HG03342 (cell line): ENCODE results near the gene CHMP6.
"Not testable (repeated sequence)": the region's sequence is repeated elsewhere in the genome, so short reads cannot be mapped to it uniquely, and the experiment has no call there.

ENCODE experiments used
- ATAC-seq: cut with Tn5 transposase; IDR thresholded peaks from one replicate; pipeline ENCODE4 v1.9.1; 2021; ENCODE audit warnings: mild to moderate bottlenecking, moderate library complexity; ENCODE audit not compliant: unreplicated experiment

Gene CHMP6

DNA sequence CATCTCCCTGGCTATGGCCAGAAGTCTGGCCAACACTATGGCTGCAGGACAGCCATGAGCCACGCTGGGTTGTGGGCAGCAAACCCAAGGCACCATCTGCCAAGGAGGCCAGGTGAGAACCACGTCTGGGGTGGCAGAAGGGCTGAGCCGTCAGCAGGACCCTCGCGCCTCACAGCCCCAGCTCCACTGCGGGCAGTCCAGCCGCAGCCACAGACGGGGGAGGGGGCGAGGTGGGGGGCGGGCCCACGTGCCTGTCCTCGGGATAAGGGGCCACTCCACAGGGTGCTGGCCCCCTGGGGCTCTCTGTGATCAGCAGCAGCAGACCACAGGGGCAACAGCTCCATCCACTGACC, 36.8 kb downstream of the CHMP6 start:
- ATAC-seq, result no peak

DNA sequence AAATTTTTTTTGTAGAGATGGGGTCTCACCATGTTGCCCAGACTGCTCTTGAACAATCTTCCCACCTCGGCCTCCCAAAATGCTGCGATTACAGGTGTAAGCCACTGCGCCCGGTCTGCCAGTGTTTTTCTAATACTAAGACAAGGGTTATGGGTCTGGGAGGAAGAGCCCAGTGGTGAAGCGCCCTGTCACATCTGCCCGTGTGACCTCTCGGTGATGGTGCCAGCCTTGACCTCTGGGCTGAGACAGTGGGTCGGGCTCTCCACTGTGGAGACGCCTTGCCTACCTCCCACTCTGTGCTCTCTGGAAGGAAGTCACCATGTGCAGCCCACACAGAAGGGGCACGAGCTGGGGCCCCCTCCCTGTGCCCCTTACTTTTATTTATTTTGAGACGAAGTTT, 38.2 kb downstream of the CHMP6 start:
- ATAC-seq, result no peak

DNA sequence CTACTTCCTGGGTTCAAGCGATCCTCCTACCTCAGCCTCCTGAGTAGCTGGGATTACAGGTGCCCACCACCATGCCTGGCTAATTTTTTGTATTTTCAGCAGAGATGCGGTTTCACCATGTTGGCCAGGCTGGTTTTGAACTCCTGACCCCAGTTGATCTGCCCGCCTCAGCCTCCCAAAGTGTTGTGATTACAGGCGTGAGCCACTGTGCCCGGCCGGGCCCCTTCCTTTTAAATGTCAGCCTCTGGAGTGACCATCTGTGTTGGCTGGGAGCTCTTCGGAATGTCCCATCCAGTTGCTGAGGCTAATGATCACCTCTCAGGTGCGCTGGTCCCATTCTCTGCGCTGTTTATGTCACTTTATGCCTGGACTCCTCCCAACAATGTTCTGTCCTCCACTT, 38.7 kb downstream of the CHMP6 start:
- not testable (repeated sequence) for ATAC-seq

DNA sequence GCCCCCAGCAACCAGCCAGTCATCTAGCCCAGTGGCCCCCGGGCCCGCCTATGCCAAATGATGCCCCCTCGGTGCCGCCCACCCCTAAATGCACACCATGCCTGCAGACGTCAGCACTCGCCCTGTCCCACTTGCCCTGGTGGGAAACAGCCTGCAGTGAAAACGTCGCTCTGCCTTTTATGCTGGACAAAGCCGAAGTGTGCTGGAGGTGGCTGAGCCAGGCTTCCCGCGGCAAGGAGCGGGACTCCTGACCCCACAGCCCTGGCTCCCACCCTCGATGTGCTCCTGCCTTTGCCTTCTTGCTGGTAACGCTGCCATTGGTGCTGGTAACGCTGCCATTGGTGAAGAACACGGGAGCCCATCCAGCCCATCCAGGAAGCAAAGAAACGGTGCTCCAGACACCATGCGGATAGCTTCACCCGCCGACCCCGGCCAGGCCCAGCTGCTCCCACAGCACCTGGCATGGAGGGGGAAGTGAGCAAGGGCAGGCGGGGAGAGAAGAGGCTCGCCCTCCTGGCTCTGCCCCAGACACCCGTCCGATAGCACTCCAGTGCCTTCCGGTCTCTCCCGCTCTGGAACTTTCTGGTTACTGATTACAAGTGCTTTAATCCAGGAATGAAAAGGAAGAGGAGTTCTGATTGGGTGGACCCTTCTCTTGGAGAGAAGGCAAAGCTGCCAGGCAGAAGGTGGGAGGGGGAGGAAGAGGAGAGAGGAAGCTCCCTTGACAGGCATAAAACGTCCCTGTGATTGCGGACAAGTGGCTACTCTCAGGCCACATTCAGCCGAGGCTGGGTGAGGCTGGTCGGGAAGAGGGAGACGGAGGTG, 39.3 kb downstream of the CHMP6 start:
- ATAC-seq, result no peak

DNA sequence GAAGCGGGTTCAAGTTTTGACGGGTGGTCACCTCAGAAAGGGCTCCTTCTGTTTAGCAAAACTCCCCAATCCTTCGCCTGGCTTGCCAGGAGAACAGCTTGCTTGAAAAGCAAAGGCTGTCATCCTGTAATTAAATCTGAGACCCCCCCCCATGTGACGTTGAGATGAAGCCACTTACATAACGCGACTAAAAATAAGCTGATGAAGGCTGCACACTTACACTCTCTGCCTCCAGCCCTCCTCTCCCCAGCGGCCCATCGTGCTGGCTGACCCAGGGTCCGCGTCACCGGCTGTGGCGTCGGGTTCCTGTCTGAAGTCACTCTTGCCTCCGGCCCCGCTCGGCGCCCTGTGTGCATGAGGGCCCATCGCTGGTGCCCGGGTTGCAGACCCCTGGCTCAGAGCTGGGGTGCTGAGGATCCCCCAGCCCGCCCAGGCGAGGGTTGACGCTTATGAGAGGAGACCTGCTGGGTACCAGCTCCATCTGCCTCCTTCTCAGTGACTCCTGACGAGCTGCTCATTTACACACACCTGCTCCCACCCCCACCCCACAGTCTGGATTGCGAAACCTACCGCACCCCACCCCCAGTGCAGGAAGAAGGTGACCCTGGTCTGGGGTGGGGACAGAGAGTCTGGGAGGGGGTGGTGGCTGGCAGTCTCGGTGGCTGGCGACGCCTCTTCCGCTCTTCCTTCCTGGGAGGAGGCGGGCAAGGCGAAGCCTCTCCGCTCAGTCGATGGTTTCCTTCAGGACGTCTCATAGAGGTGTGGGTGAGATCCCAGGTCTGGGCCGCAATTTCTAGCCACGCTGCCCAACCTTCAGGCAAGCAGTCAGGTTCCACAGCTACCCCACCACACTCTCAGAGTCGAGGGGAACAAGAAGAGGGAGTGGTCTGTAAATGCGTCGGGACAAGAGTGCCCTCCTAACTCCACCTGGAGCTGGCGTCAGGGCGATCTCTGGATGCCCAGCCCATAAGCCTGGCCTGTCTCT, 40.2 kb downstream of the CHMP6 start:
- ATAC-seq, result no peak

DNA sequence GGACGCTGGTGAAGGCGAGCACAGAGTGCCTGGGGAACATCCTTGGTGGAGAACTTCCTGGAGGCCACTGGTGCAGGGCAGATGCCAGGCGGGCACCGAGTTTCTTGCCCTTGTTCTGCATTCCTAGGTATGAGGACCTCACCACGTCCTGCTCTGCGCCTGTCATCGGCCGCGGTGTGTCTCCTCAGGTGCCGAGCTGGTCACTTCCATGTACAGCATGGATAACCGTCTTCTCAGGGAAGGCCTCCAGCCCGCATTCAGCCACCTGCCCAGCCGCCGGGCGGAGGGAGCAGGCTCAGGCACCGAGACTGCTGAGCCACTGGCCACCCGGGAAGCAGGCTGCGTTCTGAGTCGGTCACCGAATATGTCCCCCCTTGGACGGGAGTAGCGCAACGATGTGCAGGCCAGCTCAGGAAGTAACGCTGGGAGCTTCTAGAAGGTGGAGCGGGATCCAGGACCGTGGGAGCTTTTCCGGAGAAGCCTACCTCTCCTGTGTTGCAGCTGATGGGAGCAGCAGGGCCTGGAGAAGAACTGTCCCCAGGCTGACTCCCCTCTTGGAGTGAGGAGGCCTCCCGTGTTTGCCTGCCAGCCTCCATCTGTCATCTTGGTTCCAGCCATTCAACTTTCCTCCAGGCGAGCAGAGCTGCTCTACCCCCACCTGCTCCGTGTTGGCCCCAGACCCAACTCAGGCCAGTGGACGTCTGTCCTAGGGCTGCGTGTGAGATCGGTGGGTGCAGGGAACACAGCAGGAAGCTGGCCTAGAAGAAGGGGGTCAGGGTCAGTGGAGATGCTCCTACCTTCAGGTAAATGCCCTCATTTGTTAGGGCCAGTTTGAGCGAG, 41.2 kb downstream of the CHMP6 start:
- no peak for ATAC-seq

DNA sequence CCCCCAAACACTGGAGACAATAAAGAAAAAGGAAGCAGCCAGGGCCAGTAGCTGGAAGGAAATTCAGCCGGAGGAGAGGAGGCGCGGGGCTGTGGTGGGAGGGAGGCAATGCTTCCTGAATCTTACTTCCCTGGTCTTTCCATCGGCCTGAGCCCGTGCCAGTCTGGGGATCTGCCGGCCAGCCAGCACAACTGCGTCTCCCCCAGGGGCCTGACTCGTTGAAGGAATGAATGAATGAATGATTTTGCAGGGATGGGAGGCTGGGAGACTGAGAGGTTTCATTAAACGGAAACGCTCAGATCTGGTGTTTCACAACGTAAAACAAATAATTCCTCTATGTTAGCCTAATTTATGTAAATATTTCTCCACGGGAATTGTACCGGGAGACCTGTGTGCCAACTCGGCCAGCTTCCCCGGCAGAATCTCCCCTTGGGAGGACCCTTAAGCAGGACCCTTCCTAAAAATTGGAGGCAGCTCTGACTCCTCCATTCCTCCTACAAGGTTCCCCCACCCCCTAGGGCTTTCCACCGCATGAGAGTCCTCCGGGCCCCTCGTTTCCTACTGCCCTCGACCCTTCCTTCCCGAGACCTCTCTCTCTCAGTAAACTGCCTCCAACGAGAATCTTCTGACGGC, 42.0 kb downstream of the CHMP6 start:
- ATAC-seq, result no peak

DNA sequence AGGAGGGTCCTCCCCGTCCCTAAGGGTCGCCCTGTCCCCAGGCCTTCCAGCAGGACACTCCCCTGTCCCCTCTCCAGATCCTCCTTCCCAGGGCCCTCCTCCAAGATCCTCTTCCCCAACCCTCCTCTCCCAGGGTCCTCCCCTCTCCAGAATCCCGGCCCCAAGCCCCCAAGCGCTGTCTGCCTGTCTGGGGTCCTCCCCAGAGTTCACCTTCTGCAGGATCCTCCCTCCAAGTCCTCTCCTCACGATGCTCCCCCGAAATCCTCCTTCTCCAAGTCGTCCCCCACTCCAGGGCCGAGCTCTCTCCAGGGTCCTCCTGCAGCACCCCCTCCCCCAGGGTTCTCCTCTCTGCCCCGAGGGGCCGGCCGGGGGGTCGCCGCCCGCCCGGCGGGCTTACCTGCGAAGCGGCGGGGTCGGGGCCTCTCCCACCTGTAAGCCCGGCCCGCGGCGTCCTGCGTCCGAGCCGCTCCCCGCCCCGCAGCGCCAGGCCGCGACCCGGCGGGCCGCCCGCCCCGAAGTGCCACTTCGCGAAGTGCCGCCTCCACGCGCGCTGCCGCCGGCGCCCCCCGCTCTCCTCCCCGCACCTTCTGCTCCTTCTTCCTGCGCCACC, 42.6 kb downstream of the CHMP6 start:
- ATAC-seq, result no peak

DNA sequence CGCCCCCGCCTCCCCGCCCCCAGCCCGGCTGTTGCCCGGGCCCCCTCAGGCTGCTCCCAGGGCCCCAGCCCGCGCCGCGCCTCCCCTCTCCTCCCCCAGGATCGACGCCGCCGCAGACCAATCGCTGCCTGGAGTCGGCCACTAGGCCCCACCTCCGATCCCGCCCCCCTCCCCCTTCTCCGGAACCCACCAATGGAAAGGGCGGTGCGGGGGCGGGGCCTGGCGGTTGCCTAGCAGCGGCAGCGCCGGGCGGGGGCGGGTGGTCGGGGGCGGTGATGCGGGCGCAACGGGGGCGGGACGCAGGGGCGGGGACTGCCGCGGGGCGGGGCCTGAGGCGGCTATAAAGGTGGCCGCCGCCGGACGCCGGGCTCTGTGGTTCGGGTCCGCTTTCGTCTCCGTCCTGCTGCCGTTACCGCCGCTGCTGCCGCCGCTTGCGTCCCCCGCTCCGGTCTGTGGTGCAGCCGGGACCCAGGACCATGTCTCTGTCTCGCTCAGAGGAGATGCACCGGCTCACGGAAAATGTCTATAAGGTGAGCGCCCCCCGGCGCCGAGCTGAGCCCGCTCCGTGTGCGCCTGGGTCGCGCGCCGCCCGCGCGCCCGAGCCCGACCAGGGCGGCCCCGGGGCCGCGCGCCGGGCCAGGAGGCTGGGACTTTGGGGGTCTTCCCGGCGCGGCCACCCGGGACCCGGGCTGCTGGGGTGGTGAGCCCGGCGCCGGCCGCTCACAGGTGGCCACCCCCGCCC, 43.3 kb downstream of the CHMP6 start, which contains the start of gene BAIAP2:
BAIAP2 (plus strand) TSS at position 373 of the 742 bp plus-strand sequence; CDS start at position 477, 104 bp downstream.
- peak; percentile 56 for ATAC-seq

DNA sequence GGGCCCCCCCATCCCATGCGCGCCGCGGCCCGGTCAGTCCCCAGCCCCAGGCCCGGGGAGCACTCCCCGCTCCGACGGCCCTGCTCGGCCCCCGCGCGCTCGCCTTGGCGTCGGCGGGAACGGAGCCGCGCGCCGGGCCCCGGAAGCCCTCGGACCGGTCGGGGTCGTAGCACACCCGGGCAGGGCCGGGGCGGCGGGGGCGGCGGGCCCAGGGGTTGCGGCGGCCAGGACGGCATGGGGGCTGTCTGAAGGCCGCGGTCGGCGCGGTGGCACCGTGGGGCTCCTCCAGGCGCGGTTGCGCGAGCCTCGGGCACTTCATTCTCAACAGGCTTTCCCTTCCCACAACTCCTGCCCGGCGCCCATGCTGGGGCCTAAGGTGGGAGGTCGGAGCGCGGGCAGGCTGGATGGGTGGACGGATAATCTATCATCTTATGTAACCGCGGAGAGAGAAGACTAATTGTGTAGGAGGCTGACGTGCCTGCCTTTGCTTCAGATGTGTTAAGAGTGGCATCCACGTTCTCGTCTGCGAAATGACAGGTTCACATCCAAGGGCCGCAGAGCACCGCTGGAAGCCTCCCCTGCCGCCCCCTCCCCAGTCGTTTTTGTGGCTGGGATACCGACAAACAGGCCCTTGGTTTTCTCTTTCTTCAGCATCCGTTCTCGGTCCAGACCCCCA, 44.0 kb downstream of the CHMP6 start:
- ATAC-seq, result no peak

DNA sequence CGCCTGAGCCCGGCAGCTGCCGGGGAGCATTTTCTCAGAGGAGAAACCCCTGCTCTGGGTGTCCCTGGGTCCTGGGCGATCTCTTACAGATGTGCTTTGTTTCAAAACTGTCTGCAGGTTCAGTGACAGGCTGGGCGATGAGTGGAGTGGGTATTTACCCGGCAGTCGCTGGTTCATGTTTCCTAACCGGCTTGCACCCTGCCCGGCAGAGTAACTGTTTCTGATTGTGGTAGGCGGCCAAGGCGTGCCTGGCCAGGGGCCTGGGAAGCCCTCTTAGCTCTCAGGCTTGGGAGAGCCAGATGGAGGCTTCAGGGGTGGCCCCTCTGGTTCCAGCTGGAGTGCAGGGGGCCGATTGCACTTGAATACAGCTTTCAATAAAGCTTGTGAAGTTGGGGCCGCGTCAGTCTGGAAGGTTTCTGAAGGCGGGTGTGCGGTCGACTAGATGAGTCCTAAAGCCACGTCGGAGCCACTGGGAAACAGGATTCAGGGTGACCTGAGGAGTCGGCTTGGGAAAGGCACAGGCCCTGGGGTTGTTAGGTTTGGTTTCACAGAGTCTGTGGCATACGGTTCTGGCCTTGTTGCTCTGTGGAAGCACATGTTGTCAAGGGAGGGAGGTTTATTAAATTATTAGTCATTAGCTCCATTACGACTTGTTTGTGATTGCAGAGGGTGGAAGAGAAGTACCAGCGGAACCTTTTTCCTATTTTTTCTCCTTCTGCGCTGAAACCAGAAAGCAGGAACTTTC, 44.7 kb downstream of the CHMP6 start:
- ATAC-seq, result no peak

DNA sequence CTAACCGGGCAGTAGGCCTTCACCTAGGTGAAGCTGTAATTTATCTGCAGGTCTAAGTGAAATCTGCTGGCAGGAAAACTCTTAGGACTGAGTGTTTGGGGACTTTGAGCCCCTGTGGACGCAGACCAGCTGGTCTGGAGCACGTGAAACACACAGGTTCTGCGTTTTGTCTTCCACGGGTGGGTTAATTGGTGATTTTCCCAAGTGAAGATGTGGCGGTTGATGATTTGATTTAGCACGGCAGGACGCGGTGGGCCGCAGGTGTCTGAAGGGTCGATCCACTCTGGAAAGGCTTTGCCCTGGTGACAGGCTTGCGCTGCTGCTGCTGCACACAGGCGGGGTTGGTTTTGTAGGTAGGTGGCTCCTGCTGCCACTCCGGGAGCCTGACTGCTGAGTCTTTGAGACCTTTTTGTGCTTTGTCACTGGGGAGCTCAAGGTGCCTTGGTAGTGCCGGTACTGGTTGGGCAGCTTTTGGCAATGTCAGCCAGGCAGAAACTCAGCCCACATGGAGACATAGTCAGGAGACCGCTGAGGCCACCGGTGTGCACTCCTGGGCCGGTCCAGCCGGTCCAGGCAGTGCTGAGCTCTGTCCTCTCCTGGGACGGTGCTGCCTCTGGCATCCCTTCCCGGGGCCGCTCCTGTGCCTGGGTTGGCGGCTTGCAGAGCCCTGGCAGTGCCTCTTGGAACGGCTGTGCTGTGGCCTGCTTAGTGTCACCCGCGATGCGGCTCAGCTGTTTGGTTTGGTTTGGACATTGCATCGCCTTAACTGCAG, 45.6 kb downstream of the CHMP6 start:
- ATAC-seq, result no peak

DNA sequence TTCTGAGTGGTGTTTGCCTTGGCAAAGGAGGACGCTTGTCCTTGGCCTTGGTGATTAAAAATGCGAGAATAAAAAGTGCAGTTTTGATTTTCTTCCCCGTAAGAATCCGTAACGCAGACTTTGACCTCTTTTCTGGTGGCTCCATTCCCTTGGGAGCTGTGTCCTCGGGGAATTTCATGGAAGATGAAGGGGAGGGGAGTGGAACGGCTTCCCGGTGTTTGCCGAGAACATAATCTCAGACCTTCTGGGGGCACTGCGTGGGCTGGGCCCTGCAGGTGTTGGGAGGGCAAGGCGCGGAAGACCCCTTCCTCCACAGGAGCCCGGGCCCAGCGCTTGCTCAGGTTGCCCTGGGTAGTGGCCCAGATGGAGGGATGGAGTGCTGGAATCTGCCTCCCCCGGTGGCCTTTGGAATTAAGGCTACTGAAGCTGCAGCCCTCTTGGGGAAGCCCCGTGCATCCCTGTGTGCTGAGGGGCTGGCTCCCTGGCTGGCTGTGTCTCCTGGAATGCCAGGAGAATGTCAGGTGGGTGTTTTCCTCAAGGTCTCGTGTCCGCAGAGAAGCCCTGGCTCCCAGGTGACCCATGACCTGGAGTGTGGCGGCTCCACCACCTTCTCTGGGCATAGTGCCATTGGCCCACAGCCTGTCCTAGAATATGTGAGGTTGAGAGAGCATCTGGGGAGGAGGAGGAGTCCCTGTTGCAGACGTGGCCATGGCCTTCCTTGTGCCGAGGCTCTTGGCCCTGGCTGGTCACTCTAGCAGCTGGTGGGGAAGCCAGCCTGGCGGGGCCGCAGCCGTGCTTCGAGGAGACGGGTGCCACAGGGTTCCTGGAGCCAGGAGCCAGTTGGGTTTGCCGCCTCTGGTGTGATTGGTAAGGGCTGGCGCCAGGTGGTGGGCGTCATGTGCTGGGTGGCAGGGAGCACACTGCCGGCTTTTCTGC, 46.4 kb downstream of the CHMP6 start:
- no peak for ATAC-seq

DNA sequence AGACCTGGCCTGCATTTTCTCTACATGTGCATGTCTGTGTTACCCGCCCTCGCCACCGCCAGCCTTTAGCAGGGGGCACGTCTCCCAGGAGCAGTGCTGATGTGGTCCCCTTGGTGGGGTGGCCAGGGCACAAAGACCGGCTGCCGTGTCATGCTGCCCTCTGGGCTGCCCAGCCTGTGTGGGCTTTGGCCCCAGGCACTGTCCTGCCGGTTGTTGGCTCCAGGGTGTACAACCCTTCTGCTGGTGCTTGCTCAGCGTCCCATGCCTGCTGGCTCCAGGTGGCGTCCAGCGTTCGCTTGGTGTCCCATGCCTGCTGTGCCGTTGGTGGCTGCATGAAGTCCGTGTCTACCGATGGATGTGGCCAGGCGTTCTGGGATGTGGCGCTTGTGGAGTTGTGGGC, 47.5 kb downstream of the CHMP6 start:
- no peak for ATAC-seq

DNA sequence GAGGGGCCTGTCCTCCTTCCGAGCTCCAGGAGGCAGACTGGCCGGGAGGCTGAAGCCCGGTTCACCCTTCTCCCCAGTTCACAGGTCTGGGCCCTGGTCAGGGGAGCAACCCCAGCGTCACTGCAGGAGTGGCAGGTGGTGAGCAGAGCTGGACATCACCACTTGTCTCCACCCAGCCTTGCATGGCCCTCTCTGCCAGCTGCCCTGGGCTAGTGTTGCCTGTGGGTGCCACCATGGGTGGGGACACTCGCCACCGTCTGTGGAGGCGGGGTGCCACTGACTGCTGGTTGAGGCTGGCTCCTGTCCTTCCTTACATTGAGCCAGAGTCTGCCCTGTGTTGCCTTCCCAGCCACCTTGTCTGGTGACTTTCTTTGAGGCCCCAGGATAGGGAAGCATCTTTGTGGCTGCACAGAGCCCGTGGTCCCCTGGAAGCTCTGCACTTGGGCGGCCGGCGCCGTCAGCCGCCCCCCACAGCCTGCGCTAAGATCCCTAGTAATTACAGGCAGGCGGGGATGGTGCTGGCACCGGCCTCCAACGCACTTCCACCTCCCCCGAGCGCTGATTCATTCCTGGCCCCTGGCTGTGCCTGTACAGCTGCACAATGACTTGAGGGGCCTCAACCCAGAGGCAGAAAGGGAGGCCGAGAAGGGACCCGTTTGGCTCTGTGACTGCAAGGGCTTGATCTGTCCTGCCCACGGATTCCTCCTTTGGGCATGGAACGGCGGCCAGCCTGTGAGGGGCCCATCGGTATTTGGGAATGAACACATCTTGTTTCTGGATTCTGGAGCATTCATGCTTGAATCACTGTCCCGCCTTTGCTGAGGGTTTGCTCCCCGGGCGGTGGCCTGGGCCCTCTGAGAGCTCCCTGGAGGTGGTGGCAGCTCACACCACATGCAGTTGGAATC, 48.5 kb downstream of the CHMP6 start:
- ATAC-seq, result no peak
